HG03066 (cell line): Measurements from ENCODE around the gene NRCAM.

Experiments used
- ATAC-seq: cut with Tn5 transposase; IDR thresholded peaks from one replicate; pipeline ENCODE4 v1.9.1; 2021; ENCODE audit warnings: low read depth; ENCODE audit not compliant: unreplicated experiment

The NRCAM gene

DNA sequence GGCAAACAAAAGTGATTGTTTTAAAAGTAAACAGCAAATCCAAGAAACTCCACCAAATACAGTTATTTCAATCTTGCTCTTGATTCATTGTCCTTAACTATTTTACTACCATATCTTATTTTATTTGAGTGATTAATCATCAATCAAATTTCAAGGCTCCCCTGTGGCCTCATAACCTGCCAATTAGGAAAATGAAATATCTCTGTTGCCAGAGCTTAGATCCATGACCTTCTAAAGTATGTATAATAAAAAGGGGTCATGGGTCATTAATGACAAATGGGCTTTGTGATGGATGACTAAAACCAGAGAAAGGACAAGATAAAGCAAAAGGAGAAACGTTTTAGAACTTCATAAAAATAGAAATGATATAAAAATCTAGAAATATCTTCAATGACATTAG, 28.5 kb downstream of the NRCAM start:
- no peak for ATAC-seq

DNA sequence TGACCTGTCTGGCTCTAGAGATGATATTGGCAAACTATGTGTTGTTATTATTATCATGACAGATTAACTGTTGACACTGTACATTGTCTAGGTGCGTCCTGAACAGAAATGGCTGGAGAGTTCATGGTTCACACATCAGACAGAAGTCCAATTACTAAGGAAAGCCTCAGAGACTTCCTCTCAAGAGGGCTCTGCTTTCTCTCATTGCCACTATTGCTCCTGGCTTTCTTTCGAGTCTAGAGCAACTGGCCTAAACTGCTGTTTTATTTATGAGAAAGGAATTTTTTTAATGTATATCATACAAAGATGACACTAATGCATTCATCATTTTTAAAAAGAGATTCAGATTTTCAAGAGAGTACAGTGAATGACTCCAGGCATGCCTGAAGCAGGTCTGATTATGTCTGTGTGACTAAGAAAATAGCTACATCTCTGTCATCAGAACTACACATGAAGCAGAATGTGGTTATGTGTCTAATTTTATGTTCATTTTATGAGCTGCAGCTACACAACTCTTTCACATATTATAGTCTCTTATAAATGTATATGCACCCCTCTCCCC, 30.4 kb downstream of the NRCAM start:
- no peak for ATAC-seq

GRCh38 chr7:108424013-108424412, 32.2 kb downstream of the NRCAM start:
- ATAC-seq = no peak

GRCh38 chr7:108423089-108423989, 32.9 kb downstream of the NRCAM start:
- ATAC-seq = no peak

- no peak for ATAC-seq
Observed at GRCh38 chr7:108421720-108422331, 34.4 kb downstream of the NRCAM start.

GRCh38 chr7:108419961-108420908, 36.0 kb downstream of the NRCAM start:
- ATAC-seq = no peak

GRCh38 chr7:108418946-108419345, 37.3 kb downstream of the NRCAM start:
- no peak for ATAC-seq

DNA sequence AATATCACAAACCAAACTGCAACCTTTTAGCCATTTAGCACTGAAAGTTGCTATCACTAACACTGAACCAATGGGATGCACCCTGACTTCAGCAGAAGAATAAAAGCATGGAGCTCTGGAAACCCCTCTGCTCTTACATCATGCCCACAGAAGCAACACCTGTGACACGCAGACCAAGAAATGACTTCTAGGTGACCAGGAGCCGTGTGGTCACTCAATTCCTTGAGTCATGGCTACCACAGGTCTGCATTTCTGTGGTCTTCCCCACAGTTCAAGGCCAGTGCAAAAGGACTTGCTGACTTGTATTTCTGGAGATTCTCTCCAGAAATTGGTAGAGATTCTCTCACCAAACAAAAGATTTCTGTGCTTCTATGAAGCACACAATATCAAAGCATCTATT, 38.3 kb downstream of the NRCAM start:
- no peak for ATAC-seq

GRCh38 chr7:108417144-108417543, 39.1 kb downstream of the NRCAM start:
- no peak for ATAC-seq

DNA sequence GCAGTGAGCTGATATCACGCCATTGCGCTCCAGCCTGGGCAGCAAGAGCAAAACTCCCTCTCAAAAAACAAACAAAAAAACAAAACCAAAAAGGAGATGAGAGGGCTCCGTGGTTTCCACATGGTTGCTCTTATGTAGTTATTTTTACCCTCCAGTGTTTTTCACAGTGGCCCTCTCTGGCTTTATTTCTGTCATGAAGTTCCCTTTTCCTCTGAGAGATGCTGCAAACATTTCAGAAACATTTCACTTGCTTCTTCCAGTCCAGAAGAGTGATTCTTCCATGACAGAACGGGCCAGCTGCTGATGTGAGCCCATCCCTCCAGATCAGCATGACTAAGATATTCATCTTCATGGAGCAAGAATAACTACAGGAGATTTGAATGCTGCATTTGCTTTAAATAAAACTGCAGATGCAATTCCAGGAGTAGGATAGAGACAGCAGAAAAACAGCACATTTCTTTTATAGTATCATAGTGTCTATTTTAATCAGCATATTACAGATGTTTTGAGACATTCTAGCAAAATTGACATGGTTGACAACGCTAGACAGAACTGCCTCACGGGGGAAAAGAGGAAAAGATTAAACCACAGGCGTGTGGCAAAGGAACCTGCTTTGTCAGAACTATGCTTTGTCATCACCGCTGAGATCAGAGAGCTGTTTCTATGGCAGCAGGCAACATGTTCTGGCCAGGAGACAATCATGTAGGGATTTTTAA, 40.3 kb downstream of the NRCAM start:
- ATAC-seq = peak; percentile 93

DNA sequence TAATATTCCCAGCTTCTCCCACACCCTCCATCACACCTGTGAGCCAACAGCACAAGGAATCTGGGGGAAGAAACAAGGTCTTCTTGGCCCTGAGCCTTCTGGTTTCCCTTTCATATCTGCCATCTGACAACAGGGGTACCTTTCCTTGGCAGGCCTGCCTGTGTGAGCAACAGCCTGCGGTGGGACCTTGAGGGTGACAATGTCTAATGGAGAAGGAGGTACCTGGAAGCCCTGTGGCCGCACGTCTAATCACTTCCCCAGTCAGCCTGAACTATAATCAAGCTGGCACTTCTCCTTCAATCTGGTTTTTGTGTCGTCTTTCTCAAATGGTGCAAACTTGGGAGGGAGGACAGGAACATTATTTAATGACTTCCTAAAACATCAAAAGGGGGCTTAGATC, 41.2 kb downstream of the NRCAM start:
- ATAC-seq = no peak

DNA sequence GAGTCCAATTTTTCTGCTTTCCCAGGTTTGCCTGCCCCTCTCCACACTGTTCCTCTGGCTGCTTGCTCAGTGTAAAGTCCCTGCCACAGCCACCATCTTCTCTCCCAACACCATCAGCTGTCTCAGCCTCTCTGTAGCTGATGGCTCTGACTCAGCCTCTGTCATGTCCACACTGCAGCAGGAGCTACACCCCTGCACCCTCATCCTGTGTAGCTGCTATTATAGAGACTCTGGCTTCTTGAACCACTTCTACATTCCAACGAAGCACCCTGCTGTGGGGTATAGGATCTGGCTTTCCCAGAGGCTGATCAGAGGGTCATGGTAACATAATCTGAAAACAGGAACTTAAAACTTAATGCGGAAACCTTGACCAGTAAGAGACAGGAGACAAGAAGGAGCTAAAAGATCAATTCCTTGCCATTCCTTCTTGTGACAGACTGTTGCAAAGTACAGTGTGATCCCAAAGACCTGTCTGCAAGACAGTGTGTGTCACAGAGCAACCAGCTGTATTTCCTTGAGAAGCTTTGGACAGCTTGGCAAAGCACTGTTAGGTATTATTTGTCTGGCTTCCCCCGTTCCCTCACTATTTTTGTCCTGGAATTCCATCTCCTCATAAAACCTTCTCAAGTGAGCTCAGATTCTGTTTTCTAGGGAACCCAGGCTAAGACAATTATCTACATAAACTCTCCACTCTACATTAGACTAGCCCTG, 42.3 kb downstream of the NRCAM start:
- no peak for ATAC-seq

GRCh38 chr7:108413337-108413736, 42.9 kb downstream of the NRCAM start:
- no peak for ATAC-seq

- no peak for ATAC-seq
Observed at GRCh38 chr7:108409146-108409545, 47.1 kb downstream of the NRCAM start.

DNA sequence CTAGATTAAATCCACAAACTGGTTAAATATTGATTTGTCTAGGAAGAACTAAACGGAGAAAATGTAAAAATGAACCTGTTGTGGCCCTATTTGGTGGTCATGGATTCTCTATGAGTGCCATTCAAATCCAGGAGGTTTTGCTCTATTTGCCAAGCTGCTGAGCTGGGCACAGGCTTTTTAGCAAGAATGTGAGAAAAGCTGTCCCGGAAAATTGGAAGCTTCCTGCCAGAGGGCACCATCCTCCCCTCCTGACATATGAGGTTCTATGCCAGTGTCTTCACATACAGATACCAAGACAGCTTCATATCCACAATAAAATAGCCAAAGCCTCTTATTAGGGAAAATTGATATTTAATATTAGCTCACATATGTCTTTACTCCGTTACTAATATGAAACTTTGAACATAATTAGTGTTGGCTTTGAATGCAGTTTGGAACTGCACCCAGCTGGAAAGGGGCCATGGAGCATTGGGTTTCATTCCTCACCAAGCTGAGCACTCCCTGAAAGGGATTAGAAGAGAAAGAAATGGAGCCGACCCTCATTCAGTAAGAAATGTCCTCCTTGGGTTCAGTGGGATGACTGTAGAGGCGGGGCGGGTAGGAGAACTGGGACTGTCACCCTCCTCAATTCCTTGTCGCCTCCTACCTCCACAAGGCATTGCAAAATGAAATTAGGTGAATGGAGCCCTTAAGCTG, 47.8 kb downstream of the NRCAM start:
- ATAC-seq = no peak

GRCh38 chr7:108407676-108408075, 48.6 kb downstream of the NRCAM start:
- ATAC-seq = no peak

GRCh38 chr7:108406222-108406890, 49.9 kb downstream of the NRCAM start:
- ATAC-seq = no peak
